ENCODE results near the gene B3GNT2. TPM values are rescaled to one million over a fixed set of nuclear protein-coding genes. Genes with fewer than 3 reads are reported as not detected.
"Not testable (repeated sequence)": the region's sequence is repeated elsewhere in the genome, so short reads cannot be mapped to it uniquely, and the experiment has no call there.

The B3GNT2 gene
- polyA plus RNA-seq, 12 donors = 7.6 to 10.9 (median 9.2) TPM; not detected in 1

DNA sequence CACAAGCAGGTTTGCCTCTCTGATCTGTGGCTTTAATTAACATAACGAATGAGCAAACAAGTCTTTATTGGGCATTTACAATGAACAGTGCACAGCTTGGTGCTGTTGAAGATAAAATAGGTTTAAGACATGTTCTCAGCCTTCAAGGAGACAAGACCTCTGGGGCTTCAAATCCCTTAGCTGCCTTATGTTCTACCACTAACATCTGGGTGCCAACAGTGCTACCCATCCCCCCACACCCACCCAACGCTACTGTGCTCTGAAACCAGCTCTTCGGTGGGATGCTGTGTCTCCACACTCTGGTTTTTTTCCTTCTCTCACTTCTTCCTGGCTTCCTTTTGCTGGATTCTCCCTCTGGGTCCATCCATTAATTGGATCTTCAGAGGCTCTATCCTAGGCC is 14.1 kb upstream of the B3GNT2 start:
- no peak for DNase-seq

DNA sequence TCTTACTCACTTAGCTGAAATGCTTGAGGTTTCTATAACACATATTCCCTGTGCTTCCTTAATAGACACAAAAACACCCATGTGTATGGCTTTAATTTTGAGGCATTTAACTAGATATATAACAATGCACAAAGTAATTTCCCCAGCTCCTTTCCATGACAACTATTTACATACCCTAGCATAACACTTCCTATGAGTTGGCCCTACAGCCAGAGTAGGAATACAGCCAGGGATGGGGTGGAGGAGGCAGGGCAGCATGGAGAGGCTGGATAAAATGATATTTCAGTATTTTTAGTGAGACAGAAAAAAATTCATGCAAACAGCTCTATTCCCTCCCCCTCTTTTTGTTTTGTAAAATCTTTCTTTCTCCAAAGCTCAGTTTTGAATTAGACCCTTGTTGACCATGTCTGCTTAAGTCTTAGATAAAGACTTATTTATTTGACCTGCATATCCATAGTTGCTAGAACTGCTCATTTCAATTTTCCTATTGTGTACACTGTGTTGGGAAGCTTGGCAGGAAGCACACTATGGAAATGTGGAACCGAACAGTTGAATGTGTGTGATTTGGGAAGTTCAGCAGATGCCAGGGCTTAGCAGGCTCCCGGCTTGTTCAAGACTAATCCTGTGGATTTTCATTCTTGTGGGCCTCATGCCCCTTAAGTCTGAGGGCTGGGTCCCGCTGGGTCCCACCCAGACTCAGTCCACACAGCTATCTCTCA is 11.2 kb upstream of the B3GNT2 start:
- DNase-seq = no peak

GRCh38 chr2:62185475-62186155 is 10.3 kb upstream of the B3GNT2 start:
- no peak for DNase-seq

GRCh38 chr2:62186156-62186905 is 9.6 kb upstream of the B3GNT2 start:
- no peak for DNase-seq

GRCh38 chr2:62187246-62187645 is 8.7 kb upstream of the B3GNT2 start:
- DNase-seq = no peak

GRCh38 chr2:62188416-62188815 is 7.5 kb upstream of the B3GNT2 start:
- DNase-seq = no peak

DNA sequence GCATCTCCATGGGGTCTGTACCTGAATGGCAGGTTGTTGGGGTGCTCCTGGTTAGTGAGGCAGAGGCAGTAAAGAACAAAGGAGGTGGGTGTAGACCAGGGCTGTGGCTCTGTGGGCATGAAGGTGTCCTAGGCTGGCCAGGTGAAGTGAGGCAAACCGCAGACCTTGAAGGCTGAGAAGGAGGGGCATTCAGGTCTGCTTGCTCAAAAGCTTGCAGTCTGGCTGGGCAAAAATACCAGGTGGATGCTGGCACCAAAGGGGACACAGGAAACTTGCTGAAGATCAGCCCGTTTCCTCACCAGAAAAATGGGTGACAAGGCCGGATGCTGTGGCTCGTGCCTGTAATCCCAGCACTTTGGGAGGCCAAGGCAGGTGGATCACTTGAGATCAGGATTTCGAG is 6.7 kb upstream of the B3GNT2 start:
- no peak for DNase-seq

DNA sequence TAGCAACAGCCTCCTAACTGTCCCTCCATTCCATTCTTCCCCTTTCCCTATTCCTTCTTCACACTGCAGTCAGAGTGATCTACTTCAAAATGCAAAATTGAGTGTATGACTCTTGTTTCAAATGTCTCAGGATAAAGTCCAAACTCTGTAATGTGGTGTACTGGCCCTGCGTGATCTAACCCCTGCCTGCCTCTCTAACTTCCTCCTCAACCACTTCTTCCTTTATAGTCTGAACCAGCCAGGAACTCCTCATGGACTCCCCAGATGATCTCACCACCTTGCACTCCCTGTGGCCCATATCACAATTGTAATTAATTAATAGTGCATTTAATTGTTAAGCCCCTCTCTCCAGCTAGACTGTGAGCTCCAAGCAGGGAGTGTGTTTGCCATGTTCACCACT is 3.1 kb upstream of the B3GNT2 start:
- DNase-seq = no peak

DNA sequence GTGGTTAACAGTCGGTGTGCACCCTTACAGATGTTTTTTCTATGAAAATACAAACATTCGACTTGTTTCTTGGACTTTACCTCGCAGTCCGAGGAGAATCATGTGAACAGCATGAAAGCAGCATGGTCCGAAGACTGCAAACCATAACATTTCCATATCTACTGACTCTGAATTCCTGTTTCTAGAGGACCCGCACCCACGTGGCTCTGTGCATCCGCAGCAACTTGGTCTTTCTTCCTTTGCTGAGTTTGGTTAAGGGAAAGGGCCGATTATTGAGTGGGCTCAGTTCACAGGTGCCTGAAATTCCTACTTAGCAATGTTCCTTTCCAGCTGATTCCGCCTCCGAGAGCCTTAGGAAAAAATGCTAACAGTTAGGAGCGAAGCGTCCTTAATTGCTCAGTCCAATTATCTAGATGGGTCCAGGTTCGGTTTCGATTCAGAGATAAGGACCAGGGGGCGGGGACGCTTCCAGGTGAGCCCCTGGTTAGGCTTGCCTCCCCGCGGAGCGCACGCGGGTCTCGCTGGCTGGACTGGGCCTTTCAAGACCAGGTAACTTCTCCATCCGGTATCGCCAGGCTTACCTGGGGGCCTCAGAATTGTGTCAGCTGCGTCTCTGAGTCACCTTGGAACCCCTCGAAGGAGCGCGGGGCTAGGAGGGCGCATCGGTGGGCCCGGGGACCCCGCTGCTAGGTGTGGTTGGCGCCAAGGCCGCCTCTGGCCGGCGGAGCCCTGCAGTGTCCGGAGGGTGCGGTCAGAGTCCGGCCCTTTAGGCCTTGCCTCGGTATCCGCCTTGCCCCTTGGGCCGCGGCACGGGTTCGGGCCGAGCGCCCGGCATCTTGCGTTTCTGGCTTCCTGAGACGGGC is 1.1 kb upstream of the B3GNT2 start:
- DNase-seq = no peak

DNA sequence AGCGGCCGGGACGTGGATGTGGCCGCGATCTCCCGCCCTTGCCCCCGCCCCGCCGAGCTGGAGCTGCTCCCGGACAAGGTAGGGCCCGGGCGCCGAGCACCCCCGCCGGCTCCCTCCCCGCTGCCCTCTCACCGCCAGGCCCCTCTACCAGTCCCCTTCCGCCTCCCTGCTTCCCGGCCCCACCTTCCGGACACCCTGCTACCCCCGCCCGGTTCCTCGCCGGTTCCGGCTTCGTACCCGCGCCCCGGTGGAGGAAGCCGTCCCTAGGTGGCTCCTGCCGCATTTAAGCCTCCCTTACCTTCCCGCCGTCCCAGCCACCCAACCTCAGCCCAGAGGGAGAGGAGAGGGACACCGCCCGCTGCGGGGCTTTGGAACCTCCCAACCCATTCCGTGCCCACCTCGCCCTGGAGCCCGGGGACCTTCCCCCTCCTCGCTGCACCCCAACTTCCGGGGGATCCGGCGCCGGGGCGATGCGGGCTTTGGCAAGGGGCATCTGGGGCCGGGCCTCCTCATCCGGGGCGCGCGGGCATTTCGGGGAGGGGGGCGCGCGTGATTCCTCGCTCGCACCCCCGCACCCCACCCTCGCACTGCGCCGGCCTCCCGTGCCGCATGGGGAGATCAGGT is 475 bp downstream of the B3GNT2 start:
- no peak for DNase-seq

DNA sequence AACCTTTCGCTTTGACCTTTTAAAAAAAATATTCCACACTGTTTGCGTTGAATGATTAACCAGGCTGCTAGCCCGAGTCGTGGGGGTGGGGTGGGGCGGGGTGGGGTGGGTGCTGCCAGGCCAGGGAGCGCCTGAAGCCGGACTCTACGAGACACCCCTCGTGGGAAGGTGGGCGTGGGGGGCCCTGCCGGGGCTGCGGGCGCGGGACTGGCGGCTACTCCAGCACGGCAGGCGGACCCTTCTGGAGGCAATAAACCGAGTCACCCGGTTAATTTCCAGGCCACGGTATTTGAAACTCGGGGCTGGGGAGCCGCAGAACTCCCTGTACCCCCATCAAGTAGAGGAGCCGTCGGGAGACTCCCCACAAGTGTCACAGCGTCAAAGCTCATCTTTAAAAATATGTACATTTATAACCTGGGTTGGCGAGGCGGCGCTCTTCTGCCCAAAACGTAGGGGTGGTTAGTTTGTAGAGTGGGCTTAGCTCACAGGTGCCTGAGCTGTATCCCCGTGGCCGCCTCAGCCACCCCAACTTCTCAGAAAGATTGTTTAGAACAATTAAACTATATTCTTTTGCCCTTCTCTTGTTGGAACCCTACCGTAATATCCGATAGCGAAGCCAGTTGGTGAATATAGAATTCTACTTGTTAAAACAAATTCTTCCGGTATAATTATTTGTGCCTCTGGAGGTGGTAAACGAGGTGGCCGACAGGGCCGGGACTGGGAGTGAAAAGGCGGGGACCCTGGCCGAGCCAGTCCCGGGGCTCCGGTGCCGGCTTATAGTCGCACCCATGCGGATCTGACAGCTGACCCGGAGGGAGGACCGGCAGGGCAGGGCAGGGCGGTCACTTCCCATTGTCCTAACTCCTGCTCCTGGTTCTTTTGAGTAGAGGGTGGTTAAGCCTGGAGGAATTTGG is 1.4 kb downstream of the B3GNT2 start:
- DNase-seq = no peak

GRCh38 chr2:62197925-62198633 is 2.2 kb downstream of the B3GNT2 start:
- DNase-seq = no peak

GRCh38 chr2:62198854-62199253 is 2.9 kb downstream of the B3GNT2 start:
- DNase-seq = not testable (repeated sequence)

DNA sequence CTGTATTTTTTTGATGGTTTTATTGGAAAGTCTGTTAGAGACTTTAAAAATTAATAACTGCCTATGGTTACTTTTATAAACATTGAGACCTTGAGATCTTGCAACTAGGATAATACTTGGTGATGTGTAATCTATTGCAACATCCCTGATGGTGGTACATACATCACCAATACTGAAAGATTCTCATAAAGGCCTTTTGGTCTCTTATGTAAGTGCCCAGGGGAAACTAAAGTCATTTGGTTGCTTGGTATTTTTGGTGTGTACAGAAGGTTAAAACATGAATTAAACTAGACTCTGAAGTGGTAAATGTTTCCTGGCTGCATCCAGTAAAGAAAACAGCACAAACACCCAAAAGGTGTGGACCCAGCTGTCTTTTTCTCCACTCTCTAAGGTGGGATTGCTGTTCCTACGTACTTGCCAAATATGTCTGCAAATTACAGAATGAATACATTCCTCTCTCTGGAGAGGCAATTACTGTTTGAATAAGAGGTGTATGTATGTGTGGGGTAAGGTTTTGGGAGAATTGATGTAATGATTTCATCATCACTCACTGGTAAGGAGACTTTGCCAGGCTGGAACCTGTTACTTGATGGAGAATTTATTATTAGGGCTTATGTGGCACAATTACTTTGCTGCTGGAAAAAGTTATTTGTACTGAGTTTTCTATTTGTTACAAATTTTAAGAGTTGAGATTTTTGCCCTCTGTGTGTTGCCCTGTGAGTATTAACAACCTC is 3.6 kb downstream of the B3GNT2 start:
- DNase-seq = no peak

GRCh38 chr2:62200291-62200841 is 4.5 kb downstream of the B3GNT2 start:
- DNase-seq = no peak

- DNase-seq = no peak
These were observed 5.0 kb downstream of the B3GNT2 start for GRCh38 chr2:62200868-62201267.

DNA sequence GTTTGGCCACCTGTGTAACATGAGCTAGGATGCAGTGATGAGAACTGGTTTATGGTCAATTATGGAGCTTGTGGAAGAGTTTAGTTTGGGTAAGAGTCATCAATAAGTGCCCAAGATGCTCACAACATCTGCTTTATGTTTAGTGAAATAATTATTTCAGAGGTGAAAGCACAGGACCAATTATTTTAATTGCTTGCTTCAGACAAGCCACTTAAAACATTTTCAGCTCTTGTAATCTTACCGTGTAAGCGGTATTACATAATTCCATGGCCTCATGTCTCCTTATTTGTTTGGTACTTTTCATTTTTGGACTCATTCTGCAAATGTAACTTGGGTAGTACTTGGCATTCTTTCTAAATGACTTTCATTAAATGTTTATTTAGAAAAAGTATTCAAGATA is 5.4 kb downstream of the B3GNT2 start:
- DNase-seq = no peak

DNA sequence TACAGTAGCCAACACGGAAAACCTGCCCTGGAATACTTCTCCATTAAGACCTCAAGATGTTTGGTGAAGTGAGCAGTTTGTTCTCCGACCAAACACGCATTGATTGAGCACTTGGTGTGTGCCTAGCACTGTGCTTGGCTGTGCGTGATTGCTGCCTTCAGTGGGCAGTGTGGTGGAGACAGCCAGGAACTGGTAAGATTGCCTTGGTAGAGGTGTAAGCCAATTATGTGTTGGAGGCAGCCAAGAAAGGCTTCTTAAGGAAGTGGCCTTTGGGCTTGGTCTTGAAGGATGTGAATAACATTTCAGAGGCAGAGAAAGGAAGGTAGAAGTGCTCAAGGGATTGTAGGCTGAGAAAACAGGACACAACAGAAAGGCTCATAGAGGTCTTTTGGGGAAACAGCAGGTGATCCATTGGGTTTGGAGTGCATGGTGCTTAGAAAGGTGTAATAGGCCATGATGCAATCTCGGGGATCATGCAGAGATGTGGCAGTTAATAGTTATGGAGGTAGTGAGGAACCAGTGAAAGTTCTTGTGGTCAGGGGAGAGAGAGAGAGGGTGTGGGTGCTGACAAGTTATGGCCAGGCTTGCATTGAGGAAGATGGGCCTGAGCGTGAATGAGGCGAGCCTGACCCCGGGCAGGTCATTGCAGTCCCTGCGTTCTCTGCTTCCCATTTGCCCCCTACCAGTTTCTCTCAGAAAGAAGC is 6.3 kb downstream of the B3GNT2 start:
- no peak for DNase-seq
